Lower lobe of right lung (tissue), 2 donors: ENCODE measurements around the gene ZNF646. TPM values are rescaled to one million over a fixed set of nuclear protein-coding genes. Genes with fewer than 3 reads are reported as not detected.

ENCODE experiments used
- ATAC-seq, 2 donors: fragments of 200-7000 bp; cut with Tn5 transposase; one replicate each; pipeline ENCODE4 v1.9.1; 2020 to 2022; ENCODE audit warnings: mild to moderate bottlenecking in 2 of 2, moderate library complexity in 2 of 2
- DNase-seq: peaks from one replicate; pipeline ENCODE4 v3.0.0-alpha.2; 2020
- H3K27ac ChIP-seq: fragments of 200-600 bp; one replicate; pipeline ENCODE4 v1.8.0; 2022
- H3K27me3 ChIP-seq: fragments of 200-600 bp; one replicate; pipeline ENCODE4 v1.8.0; 2022; ENCODE audit warnings: low read depth
- H3K36me3 ChIP-seq: fragments of 200-600 bp; one replicate; pipeline ENCODE4 v1.8.0; 2022; ENCODE audit warnings: mild to moderate bottlenecking
- H3K4me1 ChIP-seq: fragments of 200-600 bp; one replicate; pipeline ENCODE4 v1.8.0; 2022
- H3K4me3 ChIP-seq: fragments of 200-600 bp; one replicate; pipeline ENCODE4 v1.8.0; 2022; ENCODE audit warnings: mild to moderate bottlenecking
- H3K9me3 ChIP-seq: fragments of 200-600 bp; one replicate; pipeline ENCODE4 v1.8.0; 2022
- intact Hi-C: fragments of 100-400 bp; cut with DNase I; formaldehyde crosslinking; loops from one replicate; pipeline ENCODE4 v1.11.0; 2022
- total RNA-seq: library from RNA; stranded (reverse); fragmentation: NEBNext Ultra II Directional; extraction: Animal tissue kit (Norgen Biotek cat#: 25700); gene quantifications from one replicate; pipeline ENCODE4 v1.2.1, GENCODE V29; 2021
- TF ChIP-seq, protein P1 (sequence below): fragments of 200-600 bp; IDR thresholded peaks from one replicate; pipeline ENCODE4 v1.8.0; 2022; ENCODE audit warnings: antibody characterized with exemption, mild to moderate bottlenecking
- donor health status: DM: no; HTN: yes; CAD: no; lungs with severe emphysema.

Gene ZNF646
- total RNA-seq, 1 donor from 2014 or later, result 23.1 TPM

- Histone ChIP-seq H3K4me3 (no peak overlapping the region), H3K36me3 (peaks cover 53% of the 10 kb centered on the region), H3K27me3 (no peaks in the 10 kb centered on the region), H3K4me1 (peaks cover 24% of the 10 kb centered on the region), H3K27ac (no peak overlapping the region), H3K9me3 (no peaks in the 10 kb centered on the region)
- TF ChIP-seq, protein P1, sequence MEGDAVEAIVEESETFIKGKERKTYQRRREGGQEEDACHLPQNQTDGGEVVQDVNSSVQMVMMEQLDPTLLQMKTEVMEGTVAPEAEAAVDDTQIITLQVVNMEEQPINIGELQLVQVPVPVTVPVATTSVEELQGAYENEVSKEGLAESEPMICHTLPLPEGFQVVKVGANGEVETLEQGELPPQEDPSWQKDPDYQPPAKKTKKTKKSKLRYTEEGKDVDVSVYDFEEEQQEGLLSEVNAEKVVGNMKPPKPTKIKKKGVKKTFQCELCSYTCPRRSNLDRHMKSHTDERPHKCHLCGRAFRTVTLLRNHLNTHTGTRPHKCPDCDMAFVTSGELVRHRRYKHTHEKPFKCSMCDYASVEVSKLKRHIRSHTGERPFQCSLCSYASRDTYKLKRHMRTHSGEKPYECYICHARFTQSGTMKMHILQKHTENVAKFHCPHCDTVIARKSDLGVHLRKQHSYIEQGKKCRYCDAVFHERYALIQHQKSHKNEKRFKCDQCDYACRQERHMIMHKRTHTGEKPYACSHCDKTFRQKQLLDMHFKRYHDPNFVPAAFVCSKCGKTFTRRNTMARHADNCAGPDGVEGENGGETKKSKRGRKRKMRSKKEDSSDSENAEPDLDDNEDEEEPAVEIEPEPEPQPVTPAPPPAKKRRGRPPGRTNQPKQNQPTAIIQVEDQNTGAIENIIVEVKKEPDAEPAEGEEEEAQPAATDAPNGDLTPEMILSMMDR, result no peak
- DNase-seq (no peak), ATAC-seq (no peak)
- intact Hi-C loops, result no loop called here
These were observed 2.1 kb downstream of the ZNF646 start for GRCh38 chr16:31076319-31076718.

DNA sequence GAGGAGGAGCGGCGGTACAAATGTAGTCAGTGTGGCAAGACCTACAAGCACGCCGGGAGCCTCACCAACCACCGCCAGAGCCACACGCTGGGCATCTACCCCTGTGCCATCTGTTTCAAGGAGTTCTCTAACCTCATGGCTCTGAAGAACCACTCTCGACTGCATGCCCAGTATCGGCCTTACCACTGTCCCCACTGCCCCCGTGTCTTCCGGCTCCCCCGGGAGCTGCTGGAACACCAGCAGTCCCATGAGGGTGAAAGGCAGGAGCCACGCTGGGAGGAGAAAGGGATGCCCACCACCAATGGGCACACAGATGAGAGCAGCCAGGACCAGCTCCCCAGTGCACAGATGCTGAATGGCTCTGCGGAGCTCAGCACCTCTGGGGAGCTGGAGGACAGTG is 2.8 kb downstream of the ZNF646 start:
- intact Hi-C loops, result no loop called here
- Histone ChIP-seq H3K9me3 (no peaks in the 10 kb centered on the region), H3K27ac (no peak overlapping the region), H3K27me3 (no peaks in the 10 kb centered on the region), H3K4me1 (peaks cover 18% of the 10 kb centered on the region), H3K4me3 (no peak overlapping the region), H3K36me3 (peaks cover 56% of the 10 kb centered on the region)
- ATAC-seq (no peak), DNase-seq (no peak)
- TF ChIP-seq, protein P1, result no peak

GRCh38 chr16:31077592-31078396 is 3.6 kb downstream of the ZNF646 start:
- H3K4me1 ChIP-seq, result peaks cover 11% of the 10 kb centered on the region
- intact Hi-C loops, result no loop called here
- ATAC-seq (no peak), DNase-seq (no peak)
- H3K36me3 ChIP-seq, result peaks cover 63% of the 10 kb centered on the region
- no peaks in the 10 kb centered on the region for H3K27me3 ChIP-seq
- TF ChIP-seq, protein P1, result no peak
- H3K9me3 ChIP-seq, result no peaks in the 10 kb centered on the region
- H3K27ac ChIP-seq, result no peak overlapping the region
- H3K4me3 ChIP-seq, result no peak overlapping the region

- TF ChIP-seq, protein P1, result no peak
- Histone ChIP-seq H3K4me3 (no peak overlapping the region), H3K4me1 (peaks cover 11% of the 10 kb centered on the region), H3K27ac (no peak overlapping the region), H3K9me3 (no peaks in the 10 kb centered on the region), H3K36me3 (peaks cover 73% of the 10 kb centered on the region), H3K27me3 (no peaks in the 10 kb centered on the region)
- intact Hi-C loops, result no loop called here
- no peak for DNase-seq
- ATAC-seq, result no peak
These were observed 4.5 kb downstream of the ZNF646 start for GRCh38 chr16:31078597-31079341.

- Histone ChIP-seq H3K4me3 (no peak overlapping the region), H3K27me3 (no peaks in the 10 kb centered on the region), H3K36me3 (peaks cover 80% of the 10 kb centered on the region), H3K9me3 (no peaks in the 10 kb centered on the region), H3K4me1 (peaks cover 11% of the 10 kb centered on the region), H3K27ac (no peak overlapping the region)
- intact Hi-C loops, result no loop called here
- TF ChIP-seq, protein P1, result no peak
- no peak for DNase-seq
- no peak for ATAC-seq
These were observed 5.2 kb downstream of the ZNF646 start for GRCh38 chr16:31079342-31079944.
